ENCODE results near the gene HOXC6.
A peak's percentile ranks its signal among the peaks of the same experiment; 100 is the strongest.

Gene HOXC6

DNA sequence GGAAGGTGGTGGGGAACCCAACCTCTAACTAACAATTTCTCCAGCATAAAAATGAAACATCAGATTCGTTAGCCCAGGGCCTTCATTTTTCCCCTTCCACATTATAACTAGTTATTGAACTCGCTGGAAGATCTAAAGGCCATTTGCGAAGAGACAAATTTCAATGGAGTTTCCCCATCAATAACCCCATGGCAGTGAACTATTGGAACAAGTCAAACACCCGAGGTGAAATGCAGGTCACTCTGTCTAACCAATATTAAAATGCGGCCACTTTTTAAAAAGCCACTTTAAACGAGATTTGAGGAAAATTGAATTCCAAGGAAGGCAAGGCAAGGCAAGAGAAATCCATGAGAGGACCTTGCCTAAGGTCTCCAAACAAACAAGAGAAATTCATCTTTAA lies 20.9 kb downstream of the HOXC6 start:
- Mint-ChIP-seq H3K36me3 (ENCODE audit: low read depth) (no peaks in the 10 kb centered on the region), H3K4me1 (ENCODE audit: low read depth) (peaks cover 8% of the 10 kb centered on the region), H3K4me3 (no peak overlapping the region), H3K27ac (no peak overlapping the region), H3K27me3 (ENCODE audit: low read depth) (peaks cover 90% of the 10 kb centered on the region), H3K9me3 (no peaks in the 10 kb centered on the region)
- no peak for DNase-seq (ENCODE audit: low spot score)

DNA sequence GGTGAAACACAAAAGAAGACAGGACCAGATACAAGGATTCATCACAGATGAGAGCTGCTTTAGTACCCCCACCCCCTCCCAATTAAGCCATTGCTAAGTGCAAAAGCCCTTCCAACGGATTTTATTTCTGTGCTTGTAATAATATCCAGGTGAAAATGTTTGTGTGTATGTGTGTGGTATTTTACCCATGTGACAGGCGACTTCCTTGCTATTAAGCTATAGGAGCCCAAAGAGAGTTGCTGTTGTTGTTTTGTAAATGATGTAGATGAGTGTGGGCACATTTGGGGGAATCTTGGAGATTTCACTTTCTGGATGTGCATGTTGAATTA lies 22.2 kb downstream of the HOXC6 start:
- Mint-ChIP-seq H3K36me3 (ENCODE audit: low read depth) (no peaks in the 10 kb centered on the region), H3K9me3 (no peaks in the 10 kb centered on the region), H3K27ac (no peak overlapping the region), H3K4me3 (no peak overlapping the region), H3K4me1 (ENCODE audit: low read depth) (peaks cover 5% of the 10 kb centered on the region), H3K27me3 (ENCODE audit: low read depth) (peaks cover 88% of the 10 kb centered on the region)
- no peak for DNase-seq (ENCODE audit: low spot score)

DNA sequence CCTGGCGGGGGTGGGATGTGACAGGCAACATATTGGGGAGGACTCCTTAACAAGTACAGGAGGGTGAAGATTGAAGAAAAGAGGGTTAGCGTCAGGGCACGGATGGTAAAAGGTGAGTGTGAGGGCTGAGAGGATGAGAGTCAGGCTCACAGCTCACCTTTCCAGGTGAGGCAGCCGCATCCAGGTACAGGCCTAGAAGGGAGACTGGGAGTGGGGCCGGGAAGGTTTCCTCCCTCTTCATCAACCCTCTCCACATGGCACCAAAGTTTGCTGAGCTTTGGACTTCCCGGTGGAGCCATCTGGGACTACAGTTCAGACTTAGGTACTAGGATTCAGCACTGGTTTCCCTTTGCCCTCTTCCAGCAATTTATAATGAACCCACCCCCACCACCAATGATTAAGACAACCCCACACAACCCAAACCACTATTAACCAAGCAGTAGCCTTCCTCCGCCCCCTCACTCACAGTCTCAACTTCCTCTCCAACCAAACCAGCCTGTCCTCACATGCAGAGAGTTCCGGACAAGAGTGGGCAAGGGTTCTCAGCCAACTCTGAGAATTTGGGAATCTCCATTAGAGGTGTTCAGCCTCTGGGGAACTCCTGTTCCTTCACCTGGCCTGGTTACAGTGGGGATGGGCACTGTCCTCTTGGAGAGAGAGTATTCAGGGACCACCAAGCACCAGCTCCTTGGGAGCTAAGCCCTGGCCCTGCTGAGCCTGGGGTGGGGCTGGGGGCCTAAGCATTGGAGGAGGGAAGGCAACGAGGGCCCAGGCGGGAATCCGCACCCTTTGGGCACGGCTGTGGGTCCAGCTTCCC lies 23.0 kb downstream of the HOXC6 start:
- Mint-ChIP-seq H3K27ac (no peak overlapping the region), H3K4me1 (ENCODE audit: low read depth) (peaks cover 5% of the 10 kb centered on the region), H3K4me3 (no peak overlapping the region), H3K27me3 (ENCODE audit: low read depth) (peaks cover 88% of the 10 kb centered on the region), H3K9me3 (no peaks in the 10 kb centered on the region), H3K36me3 (ENCODE audit: low read depth) (no peaks in the 10 kb centered on the region)
- no peak for DNase-seq (ENCODE audit: low spot score)

DNA sequence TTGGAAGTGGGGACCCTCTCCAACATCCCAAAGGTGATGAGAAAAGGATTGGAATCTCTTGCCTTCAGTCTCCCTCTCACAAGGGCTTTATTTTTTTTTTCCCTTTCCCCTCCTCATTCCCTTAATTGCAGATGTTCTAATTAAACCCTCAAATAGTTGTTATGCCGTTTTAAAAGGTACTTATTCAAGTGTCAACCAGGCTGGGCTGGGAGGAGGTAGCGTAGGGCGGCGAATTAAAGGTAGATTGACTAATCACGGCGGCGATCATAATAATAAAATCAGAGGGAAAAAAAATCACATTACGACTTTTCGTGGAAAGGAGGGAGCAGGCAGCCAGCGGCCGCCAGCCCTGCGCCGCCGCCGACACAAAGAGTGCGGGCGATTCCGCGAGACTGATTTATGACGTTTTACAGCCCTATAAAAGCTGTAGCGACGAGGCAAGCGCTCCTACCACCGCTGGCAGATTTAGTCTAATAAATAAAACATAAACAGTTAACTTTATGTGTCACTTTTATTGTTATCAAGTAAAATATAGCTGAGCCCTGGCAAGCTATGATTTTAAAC lies 23.7 kb downstream of the HOXC6 start:
- Mint-ChIP-seq H3K36me3 (ENCODE audit: low read depth) (no peaks in the 10 kb centered on the region), H3K27me3 (ENCODE audit: low read depth) (peaks cover 87% of the 10 kb centered on the region), H3K4me3 (no peak overlapping the region), H3K9me3 (no peaks in the 10 kb centered on the region), H3K4me1 (ENCODE audit: low read depth) (peaks cover 5% of the 10 kb centered on the region), H3K27ac (no peak overlapping the region)
- DNase-seq (ENCODE audit: low spot score), result no peak

DNA sequence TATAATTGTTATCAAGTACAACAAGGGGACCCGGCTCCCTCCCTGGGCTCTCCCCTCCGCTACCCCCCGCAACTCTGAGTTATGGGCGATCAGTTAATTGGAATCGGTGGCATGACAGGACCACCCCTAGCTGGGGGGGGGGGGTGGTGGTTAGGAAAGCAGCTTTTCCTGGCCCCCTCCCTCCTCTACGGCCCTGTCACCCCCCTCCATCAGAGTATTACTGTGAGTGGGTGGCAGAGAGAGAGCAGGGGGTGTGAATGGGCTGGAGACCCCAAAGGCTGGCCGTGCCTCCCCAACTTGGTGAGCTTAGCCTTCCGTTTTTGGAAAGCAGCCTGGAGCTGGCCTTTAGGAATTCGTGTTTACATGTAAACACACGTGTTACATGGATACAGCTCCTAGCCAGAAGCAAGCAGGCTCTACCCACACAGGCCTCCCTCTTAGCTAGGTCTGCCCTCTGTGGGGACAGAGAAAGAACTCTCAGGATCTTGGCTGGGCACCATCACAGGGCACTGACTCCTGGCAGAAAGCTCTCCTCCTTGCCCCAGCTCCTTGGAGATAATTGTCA lies 24.3 kb downstream of the HOXC6 start:
- H3K27ac Mint-ChIP-seq, result no peak overlapping the region
- no peaks in the 10 kb centered on the region for H3K9me3 Mint-ChIP-seq
- no peak overlapping the region for H3K4me3 Mint-ChIP-seq
- H3K36me3 Mint-ChIP-seq (ENCODE audit: low read depth), result no peaks in the 10 kb centered on the region
- peaks cover 5% of the 10 kb centered on the region for H3K4me1 Mint-ChIP-seq (ENCODE audit: low read depth)
- peaks cover 90% of the 10 kb centered on the region for H3K27me3 Mint-ChIP-seq (ENCODE audit: low read depth)
- DNase-seq (ENCODE audit: low spot score), result no peak

DNA sequence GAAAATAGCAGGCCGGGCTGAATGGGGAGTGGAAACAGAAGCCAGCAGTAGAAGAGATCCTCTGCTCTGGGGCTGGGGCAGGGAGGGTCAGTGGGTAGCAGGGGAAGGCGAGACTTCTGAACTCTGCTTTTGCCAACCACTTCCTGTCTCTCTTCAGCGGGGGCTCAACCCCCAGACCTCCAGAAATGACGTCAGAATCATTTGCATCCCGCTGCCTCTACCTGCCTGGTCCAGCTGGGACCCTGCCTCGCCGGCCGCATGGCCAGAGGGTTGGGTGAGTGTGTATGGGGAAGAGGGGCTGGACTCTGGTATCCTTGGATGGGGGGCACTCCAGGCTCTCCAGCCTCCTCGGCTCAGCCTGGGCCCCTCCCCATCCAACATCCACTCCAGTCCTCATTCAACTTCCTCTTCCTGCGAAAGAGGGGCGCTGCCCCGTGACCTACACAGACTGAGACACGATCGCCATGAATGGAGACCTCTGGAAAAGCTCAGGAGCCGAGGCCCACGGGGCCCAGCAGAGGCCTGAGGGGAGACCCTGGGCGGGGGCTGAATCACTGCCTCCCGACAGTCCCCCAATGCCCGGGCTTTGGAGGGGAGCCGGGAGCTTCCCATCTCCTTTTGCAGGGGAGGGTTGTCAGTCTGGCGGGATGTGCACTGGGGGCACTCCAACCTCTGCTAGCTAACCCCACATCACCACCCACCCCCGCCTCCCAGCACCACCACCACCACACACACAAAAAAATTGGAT lies 24.9 kb downstream of the HOXC6 start:
- Mint-ChIP-seq H3K9me3 (no peaks in the 10 kb centered on the region), H3K4me1 (ENCODE audit: low read depth) (peaks cover 5% of the 10 kb centered on the region), H3K36me3 (ENCODE audit: low read depth) (no peaks in the 10 kb centered on the region), H3K27ac (no peak overlapping the region), H3K27me3 (ENCODE audit: low read depth) (peaks cover 91% of the 10 kb centered on the region), H3K4me3 (peak overlapping the region; percentile 39)
- no peak for DNase-seq (ENCODE audit: low spot score)

DNA sequence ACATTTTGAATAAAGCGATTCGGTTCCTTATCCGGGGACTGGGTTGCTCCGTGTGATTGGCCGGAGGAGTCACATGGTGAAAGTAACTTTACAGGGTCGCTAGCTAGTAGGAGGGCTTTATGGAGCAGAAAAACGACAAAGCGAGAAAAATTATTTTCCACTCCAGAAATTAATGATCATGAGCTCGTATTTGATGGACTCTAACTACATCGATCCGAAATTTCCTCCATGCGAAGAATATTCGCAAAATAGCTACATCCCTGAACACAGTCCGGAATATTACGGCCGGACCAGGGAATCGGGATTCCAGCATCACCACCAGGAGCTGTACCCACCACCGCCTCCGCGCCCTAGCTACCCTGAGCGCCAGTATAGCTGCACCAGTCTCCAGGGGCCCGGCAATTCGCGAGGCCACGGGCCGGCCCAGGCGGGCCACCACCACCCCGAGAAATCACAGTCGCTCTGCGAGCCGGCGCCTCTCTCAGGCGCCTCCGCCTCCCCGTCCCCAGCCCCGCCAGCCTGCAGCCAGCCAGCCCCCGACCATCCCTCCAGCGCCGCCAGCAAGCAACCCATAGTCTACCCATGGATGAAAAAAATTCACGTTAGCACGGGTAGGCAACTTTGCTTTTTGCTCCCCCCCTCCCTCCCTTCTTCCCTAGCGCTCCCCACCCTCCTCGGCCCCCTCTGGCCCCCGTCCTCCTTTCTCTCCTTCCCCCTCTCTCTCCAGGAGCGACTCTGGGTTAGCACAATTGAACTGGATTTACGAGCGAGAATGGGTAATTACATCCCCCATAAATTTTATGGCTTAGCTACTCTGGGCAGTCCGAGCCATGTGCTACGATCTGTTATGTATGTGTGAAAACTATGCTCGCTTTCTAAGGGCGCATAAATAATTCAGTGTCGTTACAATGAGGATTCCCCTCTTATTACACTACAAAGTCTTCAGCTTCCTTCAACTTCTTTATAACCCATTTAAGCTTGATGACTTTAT lies 25.8 kb downstream of the HOXC6 start, which contains the start of gene HOXC4:
Gene HOXC4 (plus strand): TSS at position 85 of the 991 bp plus-strand sequence. CDS start 88 bp downstream, at position 173.
- Mint-ChIP-seq H3K4me3 (peak within 1 kb of the TSS; percentile 44), H3K4me1 (ENCODE audit: low read depth) (peaks cover 5% of the 10 kb centered on the region), H3K27me3 (ENCODE audit: low read depth) (peaks cover 91% of the 10 kb centered on the region), H3K27ac (peak within 1 kb of the TSS; percentile 22), H3K9me3 (no peaks in the 10 kb centered on the region), H3K36me3 (ENCODE audit: low read depth) (no peaks in the 10 kb centered on the region)
- DNase-seq (ENCODE audit: low spot score), result no peak

DNA sequence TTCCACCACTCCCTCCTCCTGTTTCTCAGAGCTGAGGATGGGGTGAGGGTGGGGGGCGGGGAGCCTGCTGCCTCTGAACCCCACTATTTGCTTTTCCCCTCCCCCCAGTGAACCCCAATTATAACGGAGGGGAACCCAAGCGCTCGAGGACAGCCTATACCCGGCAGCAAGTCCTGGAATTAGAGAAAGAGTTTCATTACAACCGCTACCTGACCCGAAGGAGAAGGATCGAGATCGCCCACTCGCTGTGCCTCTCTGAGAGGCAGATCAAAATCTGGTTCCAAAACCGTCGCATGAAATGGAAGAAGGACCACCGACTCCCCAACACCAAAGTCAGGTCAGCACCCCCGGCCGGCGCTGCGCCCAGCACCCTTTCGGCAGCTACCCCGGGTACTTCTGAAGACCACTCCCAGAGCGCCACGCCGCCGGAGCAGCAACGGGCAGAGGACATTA lies 26.5 kb downstream of the HOXC6 start:
- Mint-ChIP-seq H3K27me3 (ENCODE audit: low read depth) (peaks cover 91% of the 10 kb centered on the region), H3K9me3 (no peaks in the 10 kb centered on the region), H3K4me3 (no peak overlapping the region), H3K4me1 (ENCODE audit: low read depth) (peaks cover 5% of the 10 kb centered on the region), H3K36me3 (ENCODE audit: low read depth) (no peaks in the 10 kb centered on the region), H3K27ac (no peak overlapping the region)
- DNase-seq (ENCODE audit: low spot score), result no peak

DNA sequence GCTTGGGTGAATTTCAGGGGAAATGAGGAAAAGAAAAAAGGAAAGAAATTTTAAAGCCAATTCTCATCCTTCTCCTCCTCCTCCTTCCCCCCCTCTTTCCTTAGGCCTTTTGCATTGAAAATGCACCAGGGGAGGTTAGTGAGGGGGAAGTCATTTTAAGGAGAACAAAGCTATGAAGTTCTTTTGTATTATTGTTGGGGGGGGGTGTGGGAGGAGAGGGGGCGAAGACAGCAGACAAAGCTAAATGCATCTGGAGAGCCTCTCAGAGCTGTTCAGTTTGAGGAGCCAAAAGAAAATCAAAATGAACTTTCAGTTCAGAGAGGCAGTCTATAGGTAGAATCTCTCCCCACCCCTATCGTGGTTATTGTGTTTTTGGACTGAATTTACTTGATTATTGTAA lies 27.3 kb downstream of the HOXC6 start:
- Mint-ChIP-seq H3K4me1 (ENCODE audit: low read depth) (peaks cover 3% of the 10 kb centered on the region), H3K4me3 (no peak overlapping the region), H3K27me3 (ENCODE audit: low read depth) (peaks cover 90% of the 10 kb centered on the region), H3K36me3 (ENCODE audit: low read depth) (no peaks in the 10 kb centered on the region), H3K9me3 (no peaks in the 10 kb centered on the region), H3K27ac (no peak overlapping the region)
- DNase-seq (ENCODE audit: low spot score), result no peak

DNA sequence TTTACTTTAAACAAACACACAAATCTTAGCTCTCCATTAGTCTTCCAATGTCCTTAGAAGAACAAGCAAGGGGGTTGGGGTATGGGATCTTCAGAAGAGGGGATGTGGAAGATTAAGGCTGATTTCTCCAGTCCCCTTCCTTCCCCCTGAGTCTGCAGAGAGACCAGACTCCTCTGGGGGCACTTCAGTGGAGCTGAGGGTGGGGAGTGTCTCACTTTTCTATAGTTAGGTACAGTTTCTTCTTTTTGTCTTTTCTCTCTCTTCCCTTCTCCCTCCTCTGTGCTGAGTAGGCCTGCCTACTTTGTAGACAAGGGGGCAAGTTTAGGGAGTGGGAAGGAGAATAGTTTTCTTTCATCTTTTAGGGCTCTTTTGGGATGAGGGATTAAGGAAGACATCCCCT lies 27.9 kb downstream of the HOXC6 start:
- Mint-ChIP-seq H3K4me1 (ENCODE audit: low read depth) (peaks cover 3% of the 10 kb centered on the region), H3K27me3 (ENCODE audit: low read depth) (peaks cover 90% of the 10 kb centered on the region)

DNA sequence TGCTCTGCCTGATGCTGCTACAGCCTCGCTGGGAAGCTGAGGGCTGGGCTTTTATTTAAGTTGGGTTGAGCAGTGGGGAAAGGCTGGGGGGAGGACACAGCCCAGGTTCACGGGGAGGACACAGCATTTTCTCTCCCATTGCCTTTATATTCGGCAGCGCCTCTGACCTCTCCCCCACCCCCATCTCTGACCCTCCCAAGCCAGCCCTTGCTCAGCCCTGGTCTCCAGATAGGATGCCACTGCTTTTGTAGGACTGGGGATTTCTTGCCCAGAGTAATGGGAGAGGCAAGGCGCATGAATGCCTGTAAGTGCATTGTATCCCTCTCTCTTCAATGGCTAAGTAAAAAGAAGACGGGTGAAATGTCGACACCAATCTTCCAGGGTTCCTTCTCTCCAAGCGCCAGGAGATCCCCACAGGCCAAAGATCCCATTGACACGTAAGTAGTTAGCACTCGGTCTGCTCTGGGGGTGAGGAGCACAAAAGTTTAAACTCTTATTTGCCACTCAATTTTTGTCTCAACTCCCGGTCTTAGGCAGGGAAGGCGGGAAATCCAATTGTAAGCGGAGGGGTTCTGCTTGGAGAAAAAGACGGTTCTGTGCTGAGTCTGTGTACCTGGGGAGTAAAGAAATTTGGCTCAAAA lies 30.0 kb downstream of the HOXC6 start:
- peaks cover 92% of the 10 kb centered on the region for H3K27me3 Mint-ChIP-seq (ENCODE audit: low read depth)
- no peak for DNase-seq (ENCODE audit: low spot score)
- no peak overlapping the region for H3K4me3 Mint-ChIP-seq

More for the DNA sequence above, 27.9 kb downstream of the HOXC6 start:
- DNase-seq (ENCODE audit: low spot score), result no peak
- no peak overlapping the region for H3K4me3 Mint-ChIP-seq
- H3K9me3 Mint-ChIP-seq, result no peaks in the 10 kb centered on the region
- no peak overlapping the region for H3K27ac Mint-ChIP-seq
- H3K36me3 Mint-ChIP-seq (ENCODE audit: low read depth), result no peaks in the 10 kb centered on the region

DNA sequence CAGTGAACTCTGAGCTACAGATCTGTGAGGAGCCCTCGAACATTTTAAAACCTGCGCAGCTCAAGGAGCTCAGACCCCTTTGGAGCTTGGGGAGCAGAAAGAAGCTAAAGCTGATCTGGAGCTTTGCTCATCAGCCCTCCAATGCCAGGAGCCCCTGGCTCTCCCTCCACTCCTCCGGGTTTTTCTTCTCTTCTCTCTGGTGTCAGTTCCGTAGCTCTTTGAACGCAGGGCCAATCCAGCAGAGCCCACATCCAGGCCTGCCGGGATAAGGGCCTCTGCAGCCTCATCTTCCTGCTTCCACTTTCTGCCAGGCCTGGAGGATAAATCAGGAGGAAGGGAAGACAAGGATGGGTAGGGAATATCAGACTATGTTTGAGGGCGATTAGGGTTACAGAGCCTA lies 31.4 kb downstream of the HOXC6 start:
- no peaks in the 10 kb centered on the region for H3K36me3 Mint-ChIP-seq (ENCODE audit: low read depth)
- no peak overlapping the region for H3K4me3 Mint-ChIP-seq
- no peak overlapping the region for H3K27ac Mint-ChIP-seq
- no peaks in the 10 kb centered on the region for H3K9me3 Mint-ChIP-seq
- DNase-seq (ENCODE audit: low spot score), result no peak
- peaks cover 92% of the 10 kb centered on the region for H3K27me3 Mint-ChIP-seq (ENCODE audit: low read depth)
- H3K4me1 Mint-ChIP-seq (ENCODE audit: low read depth), result no peaks in the 10 kb centered on the region

More for the DNA sequence above, 30.0 kb downstream of the HOXC6 start:
- Mint-ChIP-seq H3K4me1 (ENCODE audit: low read depth) (no peaks in the 10 kb centered on the region), H3K9me3 (no peaks in the 10 kb centered on the region), H3K36me3 (ENCODE audit: low read depth) (no peaks in the 10 kb centered on the region), H3K27ac (no peak overlapping the region)
